HG02798 (cell line): ENCODE results near the gene APOB.

ENCODE experiments used
- ATAC-seq: cut with Tn5 transposase; IDR thresholded peaks from one replicate; pipeline ENCODE4 v1.9.1; 2021; ENCODE audit warnings: mild to moderate bottlenecking; ENCODE audit not compliant: unreplicated experiment, poor library complexity

Gene APOB

GRCh38 chr2:21007129-21008013 is 36.5 kb downstream of the APOB start:
- no peak for ATAC-seq

- no peak for ATAC-seq
Measured at GRCh38 chr2:21006423-21007128, 37.3 kb downstream of the APOB start.

DNA sequence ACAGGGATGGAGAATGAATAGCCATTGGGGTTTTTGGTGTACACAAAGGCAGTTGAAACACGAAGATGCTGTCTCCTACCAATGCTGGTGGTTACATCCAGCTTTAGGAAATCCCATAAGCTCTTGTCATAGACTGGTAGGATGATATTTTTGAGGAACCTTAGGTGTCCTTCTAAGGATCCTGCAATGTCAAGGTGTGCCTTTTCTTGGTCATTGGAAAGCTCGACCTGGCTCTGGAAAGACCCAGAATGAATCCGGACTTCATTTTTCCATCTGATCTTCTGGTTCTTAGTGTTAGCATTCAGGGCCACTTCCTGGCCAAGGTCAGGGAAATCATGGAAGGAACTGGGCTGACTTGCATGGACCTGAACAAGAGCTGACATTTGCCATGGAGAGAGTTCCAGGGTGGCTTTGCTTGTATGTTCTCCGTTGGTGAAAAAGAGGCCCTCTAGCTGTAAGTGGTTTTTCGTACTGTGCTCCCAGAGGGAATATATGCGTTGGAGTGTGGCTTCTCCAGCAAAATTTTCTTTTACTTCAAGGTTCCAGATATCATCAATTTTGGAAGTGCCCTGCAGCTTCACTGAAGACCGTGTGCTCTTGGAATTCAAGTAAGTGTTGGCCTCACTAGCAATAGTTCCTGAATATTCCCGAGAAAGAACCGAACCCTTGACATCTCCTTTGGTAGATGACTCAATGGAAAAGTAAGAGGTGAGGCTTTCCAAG is 38.0 kb downstream of the APOB start:
- no peak for ATAC-seq

GRCh38 chr2:21005111-21005699 is 38.7 kb downstream of the APOB start:
- ATAC-seq: no peak

DNA sequence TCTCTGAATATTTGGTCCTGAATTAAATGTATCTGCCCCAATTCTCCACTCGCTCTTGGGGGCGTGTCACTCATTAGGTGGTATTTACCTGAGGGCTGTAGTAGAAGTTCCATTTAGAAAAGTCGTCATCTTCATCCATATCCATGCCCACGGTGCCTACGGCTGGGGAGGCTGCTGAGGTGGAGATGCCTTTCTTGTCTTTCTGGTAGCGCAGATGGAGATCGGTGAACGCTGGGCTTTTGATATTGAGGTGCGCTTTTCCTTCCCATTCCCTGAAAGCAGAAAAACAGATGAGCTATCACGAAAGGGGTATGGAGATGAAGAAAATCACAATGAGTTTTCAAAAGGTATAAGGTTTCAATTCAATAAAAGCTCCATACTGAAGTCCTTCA is 39.7 kb downstream of the APOB start:
- ATAC-seq: no peak

DNA sequence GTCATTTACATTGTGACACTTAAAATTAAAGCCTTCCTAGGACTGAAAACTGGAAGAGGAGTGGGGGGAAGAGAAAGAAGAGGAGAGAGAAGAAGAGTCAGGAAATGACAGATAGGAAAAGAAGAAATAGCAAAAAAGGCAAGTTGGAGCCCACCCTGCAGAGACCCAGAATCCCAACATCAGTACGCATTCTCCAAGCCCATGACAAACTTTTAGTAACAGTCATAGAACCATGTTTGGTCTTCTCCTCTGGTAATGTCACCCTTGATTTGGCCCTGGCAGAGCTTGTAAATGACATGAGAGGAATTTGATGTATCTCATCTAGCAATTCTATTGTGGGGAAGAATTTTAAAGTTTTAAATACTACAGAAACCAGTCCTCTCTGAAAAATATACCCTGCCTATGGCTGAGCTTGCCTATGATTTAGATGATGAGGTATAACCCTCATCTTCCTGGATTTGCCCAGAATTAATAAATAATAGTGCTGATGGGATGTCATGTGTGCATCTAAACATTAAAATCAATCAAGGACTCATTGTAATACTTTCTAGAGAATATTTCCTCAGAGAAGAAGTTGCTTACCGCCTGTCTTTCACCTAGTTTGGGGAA is 40.2 kb downstream of the APOB start:
- ATAC-seq: no peak

- ATAC-seq: no peak
Measured at GRCh38 chr2:21002814-21003192, 41.1 kb downstream of the APOB start.

GRCh38 chr2:21001988-21002813 is 41.7 kb downstream of the APOB start:
- no peak for ATAC-seq

DNA sequence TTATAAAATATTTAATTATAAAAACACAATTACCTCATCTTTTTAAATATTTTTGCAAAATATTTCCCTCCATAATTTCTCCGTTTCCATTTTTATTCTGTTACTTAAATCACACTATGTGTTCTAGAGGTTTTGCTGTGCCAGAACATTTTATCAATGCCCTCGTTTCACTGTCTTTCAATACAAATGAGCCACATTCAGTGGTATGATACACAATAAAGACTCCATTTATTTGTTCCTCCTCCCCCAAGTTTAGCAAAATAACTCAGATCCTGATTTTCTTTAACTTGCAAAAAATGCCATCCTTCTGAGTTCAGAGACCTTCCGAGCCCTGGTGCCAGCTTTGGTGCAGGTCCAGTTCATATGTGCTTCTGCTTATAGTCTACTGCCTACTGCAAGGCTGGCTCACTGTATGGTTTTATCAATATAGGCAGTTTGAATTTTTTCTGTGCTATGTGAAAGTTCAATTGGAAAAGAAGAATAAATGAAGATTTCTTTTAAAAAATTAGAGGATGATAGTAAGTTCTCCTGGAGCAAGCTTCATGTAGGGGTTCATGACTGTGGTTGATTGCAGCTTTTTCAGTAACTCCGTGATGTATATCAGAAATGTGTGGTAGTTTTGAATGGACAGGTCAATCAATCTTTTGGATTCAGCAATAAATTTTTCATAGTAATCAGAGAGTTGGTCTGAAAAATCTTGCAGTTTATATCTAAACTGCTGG is 42.5 kb downstream of the APOB start:
- no peak for ATAC-seq

DNA sequence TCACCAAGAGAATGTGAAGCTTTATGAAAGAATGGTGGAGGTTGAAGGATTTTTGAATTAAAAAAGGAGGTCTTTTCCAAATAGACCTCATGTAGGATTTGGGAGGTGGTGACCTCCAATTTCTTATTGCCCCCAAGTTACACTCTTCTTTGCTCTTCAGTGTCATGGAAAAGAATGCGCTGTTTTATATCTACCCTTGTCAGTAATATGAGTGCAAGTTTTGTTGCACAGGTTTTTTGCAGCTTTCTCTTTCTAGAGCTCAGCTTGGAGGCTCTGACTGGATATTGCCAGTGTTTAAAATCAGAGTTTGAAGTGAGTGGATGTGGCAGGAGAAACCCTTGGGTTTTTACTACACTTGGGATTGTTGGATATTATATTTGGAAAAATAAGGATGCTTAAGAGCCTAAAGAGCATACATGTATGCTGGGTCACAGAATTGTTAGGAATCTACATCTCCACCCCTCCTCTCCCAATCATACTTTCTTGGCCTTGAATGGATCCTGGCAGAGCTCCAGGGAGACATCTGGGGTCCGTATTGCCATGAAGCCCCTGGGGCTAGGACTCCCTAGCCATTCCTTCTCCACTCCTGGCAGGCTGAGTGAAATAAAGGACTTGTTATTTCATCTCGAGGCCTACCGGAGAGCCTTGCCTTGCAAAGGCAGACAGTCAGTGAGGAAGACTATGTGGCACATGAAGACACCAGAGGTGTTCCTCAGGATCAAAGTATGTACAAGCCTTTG is 43.8 kb downstream of the APOB start:
- ATAC-seq: no peak

DNA sequence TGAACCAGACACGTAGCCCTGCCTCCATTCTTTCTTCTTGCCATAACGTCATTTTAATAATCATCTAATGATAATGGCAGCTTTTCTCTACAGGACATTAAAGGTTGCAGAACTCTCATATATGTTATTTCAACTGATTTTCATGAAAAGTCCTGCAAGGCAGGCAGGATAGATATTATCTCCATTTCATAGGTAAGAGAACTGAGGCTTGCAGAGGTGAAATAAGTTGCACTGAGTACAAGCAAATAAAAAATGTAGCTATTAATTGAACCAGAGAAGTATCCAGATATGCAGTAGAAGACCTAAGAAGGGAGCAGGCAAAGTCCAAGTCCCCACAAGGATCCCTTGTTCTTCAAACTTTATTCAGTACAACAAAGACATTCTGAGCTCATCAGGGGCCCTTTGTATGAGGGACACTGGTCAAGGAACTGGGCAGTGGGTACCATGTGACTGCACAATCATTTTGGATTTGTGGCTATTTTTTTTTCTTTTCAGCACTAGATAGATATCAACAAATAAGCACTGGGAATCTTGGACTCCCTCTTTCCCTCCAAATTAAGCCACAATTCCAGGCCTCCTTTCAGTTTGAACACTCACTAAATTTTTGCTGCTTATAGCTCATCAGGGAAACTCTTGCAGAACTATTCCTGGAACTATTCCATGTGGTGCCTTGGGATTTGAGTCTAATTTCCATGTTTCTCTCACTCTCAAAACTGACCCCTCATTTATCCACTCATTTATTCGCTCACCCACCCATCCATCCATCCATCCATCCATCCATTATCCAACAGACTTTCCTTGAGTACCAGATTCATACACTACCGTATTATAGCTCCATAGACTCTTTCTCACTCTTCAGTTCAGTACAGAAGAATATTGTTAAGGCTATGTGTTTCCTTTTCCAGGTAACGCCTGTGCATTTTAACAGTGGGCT is 44.6 kb downstream of the APOB start:
- no peak for ATAC-seq

DNA sequence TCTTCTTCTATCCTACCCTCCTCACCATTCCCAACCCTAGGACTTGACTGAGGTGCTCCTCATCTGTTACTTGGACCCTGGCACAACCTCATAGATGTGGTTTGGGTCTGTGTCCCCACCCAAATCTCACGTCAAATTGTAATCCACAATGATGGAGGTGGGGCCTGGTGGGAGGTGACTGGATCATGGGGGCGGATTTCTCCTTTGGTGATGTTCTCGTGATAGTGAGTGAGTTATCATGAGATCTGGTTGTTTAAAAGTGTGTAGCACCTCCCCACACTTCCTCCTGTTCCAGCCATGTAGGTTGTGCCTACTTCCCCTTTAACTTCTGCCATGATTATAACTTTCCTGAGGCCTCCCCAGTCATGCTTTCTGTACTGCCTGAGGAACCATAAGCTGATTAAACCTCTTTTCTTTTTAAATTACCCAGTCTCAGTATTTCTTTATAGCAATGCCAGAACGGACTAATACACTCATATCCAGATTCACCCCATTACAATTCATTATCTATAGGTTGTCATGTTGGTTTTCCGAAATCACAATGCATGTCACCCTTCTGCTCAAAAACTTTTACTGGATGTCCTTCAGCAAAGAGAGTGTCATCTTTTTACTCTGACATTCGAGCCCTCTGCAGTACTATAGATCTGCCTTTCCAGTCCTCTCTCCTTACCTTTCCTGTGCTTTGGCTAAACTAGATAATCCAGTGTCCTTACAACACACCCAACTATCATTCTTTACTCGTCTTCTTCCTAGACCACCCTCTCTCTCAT is 45.7 kb downstream of the APOB start:
- no peak for ATAC-seq

- ATAC-seq: no peak
Measured at GRCh38 chr2:20994130-20994529, 49.7 kb downstream of the APOB start.

GRCh38 chr2:20992201-20992711 is 51.6 kb downstream of the APOB start:
- ATAC-seq: no peak

DNA sequence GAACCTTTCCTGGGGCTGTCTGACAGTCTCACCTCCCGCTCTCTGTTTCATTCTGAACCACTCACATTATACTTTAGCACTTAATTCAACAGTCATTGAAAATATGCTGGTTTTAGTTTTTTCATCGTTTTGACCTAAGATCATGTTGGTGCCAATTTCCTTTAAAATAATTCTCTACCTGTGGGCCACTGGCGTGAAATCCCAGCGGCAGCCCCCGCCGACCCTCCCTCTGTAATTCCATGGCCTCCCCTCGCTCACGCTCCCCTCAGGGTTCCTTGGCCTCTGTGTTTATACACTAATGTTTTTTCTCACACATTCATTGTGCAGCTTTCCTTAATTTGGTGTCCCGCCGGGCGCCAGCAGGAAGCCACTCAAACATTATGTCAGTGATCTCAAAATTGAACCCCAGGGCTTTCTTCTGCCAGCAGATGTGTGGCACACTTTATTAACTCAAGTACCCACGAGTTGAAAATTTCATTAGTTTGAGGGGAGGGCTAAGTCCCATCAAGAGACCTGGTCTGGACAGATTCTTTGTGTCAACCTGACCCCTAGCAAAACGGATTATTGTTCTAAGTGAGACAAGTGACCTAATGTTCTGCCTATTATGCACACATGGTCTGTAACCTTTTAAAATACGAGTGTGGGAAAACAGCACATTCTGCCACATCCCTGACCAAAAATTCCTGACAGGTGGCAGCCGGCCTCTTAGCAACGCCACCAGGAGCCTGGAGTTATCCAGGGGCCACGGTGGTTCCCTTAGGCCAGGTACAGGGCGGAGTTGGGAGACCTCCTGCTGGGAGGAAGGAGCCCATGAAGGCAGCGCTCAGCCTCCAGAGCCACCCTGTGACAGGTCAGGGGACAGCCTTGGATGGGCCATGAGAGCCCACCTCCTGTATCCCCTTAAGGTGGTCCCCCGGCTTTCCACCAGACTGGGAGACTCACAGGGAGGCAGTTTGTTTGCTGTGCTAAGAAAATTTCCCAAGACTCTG is 53.1 kb downstream of the APOB start:
- no peak for ATAC-seq
